Tibial nerve (tissue), 4 donors: Measurements from ENCODE around the gene TRDMT1.
A peak's percentile ranks its signal among the peaks of the same experiment; 100 is the strongest.

Experiments used
- CTCF ChIP-seq, 5 experiments: fragments of 200-600 bp in 3 of 5; fragments of 450-650 bp in 2 of 5; sonication (generic) in 3 of 5; IDR thresholded peaks; one replicate each; pipeline ENCODE4 v1.5.1; 2016 to 2019; ENCODE audit warnings: antibody characterized with exemption in 5 of 5, mild to moderate bottlenecking in 3 of 5, moderate library complexity in 2 of 5
- EP300 ChIP-seq, 2 donors: sonication (generic); formaldehyde crosslinking; IDR thresholded peaks; one replicate each; pipeline ENCODE4 v1.6.1; 2017; ENCODE audit warnings: antibody characterized with exemption in 2 of 2, mild to moderate bottlenecking in 1 of 2

DNA sequence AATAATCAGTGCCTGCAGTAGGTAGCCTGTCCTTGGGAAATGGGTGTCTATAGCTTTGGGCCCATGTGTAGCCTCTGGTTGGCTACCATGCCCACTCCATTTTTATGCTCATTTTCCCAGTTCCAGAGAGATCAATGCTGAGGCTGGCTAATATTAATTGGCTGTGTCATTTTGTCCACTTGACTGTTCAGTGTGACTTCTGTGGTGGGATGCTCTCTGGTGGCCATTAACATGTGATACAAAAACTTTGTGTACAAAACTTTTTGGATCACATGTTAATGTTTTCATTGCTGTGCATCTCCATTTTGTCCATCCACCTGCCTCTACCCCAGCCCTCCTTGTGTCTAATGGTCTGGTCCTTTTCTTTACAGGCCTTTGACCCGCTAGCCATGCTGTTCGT, 49.3 kb upstream of the TRDMT1 start:
- peak in 3 of 5 experiments; percentile 17 to 52 (median 24) for TF ChIP-seq CTCF (IDR thresholded peaks at IDR 0.05)
- TF ChIP-seq EP300 (IDR thresholded peaks at IDR 0.05), result no peak
